Activated naive CD4-positive, alpha-beta T cell treated with anti-CD3 and anti-CD28 coated beads, Interleukin-2, amount 50 U/mL, for 24 hours (primary cell): ENCODE data around the gene VEPH1.

Experiments
- H3K27ac Mint-ChIP-seq: one replicate; pipeline ENCODE4 v1.8.0; 2021; ENCODE audit warnings: mild to moderate bottlenecking, mixed read lengths
- H3K27me3 Mint-ChIP-seq: one replicate; pipeline ENCODE4 v1.8.0; 2021; ENCODE audit warnings: mixed read lengths
- H3K36me3 Mint-ChIP-seq: one replicate; pipeline ENCODE4 v1.8.0; 2021; ENCODE audit warnings: mixed read lengths
- H3K4me1 Mint-ChIP-seq: one replicate; pipeline ENCODE4 v1.8.0; 2021; ENCODE audit warnings: mixed read lengths
- H3K4me3 Mint-ChIP-seq: one replicate; pipeline ENCODE4 v1.8.0; 2021; ENCODE audit warnings: mild to moderate bottlenecking, mixed read lengths
- H3K9me3 Mint-ChIP-seq: one replicate; pipeline ENCODE4 v1.8.0; 2021; ENCODE audit warnings: mixed read lengths

VEPH1 gene

GRCh38 chr3:157405457-157405856 is 97.8 kb downstream of the VEPH1 start:
- Mint-ChIP-seq H3K4me1 (no peaks in the 10 kb centered on the region), H3K4me3 (no peak overlapping the region), H3K27me3 (peaks cover 4% of the 10 kb centered on the region), H3K9me3 (no peaks in the 10 kb centered on the region), H3K36me3 (no peaks in the 10 kb centered on the region), H3K27ac (no peak overlapping the region)

GRCh38 chr3:157404381-157404780 is 98.8 kb downstream of the VEPH1 start:
- Mint-ChIP-seq H3K27ac (no peak overlapping the region), H3K4me1 (no peaks in the 10 kb centered on the region), H3K36me3 (no peaks in the 10 kb centered on the region), H3K4me3 (no peak overlapping the region), H3K9me3 (no peaks in the 10 kb centered on the region), H3K27me3 (peaks cover 4% of the 10 kb centered on the region)

GRCh38 chr3:157398598-157398997 is 104.6 kb downstream of the VEPH1 start:
- Mint-ChIP-seq H3K27ac (no peak overlapping the region), H3K27me3 (peaks cover 2% of the 10 kb centered on the region), H3K4me1 (no peaks in the 10 kb centered on the region), H3K4me3 (no peak overlapping the region), H3K36me3 (no peaks in the 10 kb centered on the region), H3K9me3 (no peaks in the 10 kb centered on the region)

- H3K4me1 Mint-ChIP-seq: no peaks in the 10 kb centered on the region
- no peak overlapping the region for H3K4me3 Mint-ChIP-seq
- H3K27ac Mint-ChIP-seq: no peak overlapping the region
- peaks cover 12% of the 10 kb centered on the region for H3K9me3 Mint-ChIP-seq
- peaks cover 3% of the 10 kb centered on the region for H3K36me3 Mint-ChIP-seq
- H3K27me3 Mint-ChIP-seq: no peaks in the 10 kb centered on the region
These were observed 108.8 kb downstream of the VEPH1 start for GRCh38 chr3:157394411-157394810.

- H3K27ac Mint-ChIP-seq: no peak overlapping the region
- H3K4me1 Mint-ChIP-seq: no peaks in the 10 kb centered on the region
- H3K36me3 Mint-ChIP-seq: peaks cover 3% of the 10 kb centered on the region
- H3K4me3 Mint-ChIP-seq: no peak overlapping the region
- H3K9me3 Mint-ChIP-seq: peaks cover 12% of the 10 kb centered on the region
- no peaks in the 10 kb centered on the region for H3K27me3 Mint-ChIP-seq
These were observed 110.1 kb downstream of the VEPH1 start for GRCh38 chr3:157393113-157393512.

- Mint-ChIP-seq H3K4me1 (no peaks in the 10 kb centered on the region), H3K27ac (no peak overlapping the region), H3K9me3 (peaks cover 12% of the 10 kb centered on the region), H3K4me3 (no peak overlapping the region), H3K27me3 (no peaks in the 10 kb centered on the region), H3K36me3 (peaks cover 3% of the 10 kb centered on the region)
These were observed 111.1 kb downstream of the VEPH1 start for GRCh38 chr3:157392104-157392503.

- Mint-ChIP-seq H3K36me3 (peaks cover 3% of the 10 kb centered on the region), H3K4me1 (no peaks in the 10 kb centered on the region), H3K4me3 (no peak overlapping the region), H3K9me3 (peaks cover 12% of the 10 kb centered on the region), H3K27ac (no peak overlapping the region), H3K27me3 (no peaks in the 10 kb centered on the region)
These were observed 112.3 kb downstream of the VEPH1 start for GRCh38 chr3:157390713-157391515.

GRCh38 chr3:157388976-157389375 is 114.2 kb downstream of the VEPH1 start:
- H3K27me3 Mint-ChIP-seq: no peaks in the 10 kb centered on the region
- H3K36me3 Mint-ChIP-seq: peaks cover 3% of the 10 kb centered on the region
- H3K4me3 Mint-ChIP-seq: no peak overlapping the region
- peaks cover 12% of the 10 kb centered on the region for H3K9me3 Mint-ChIP-seq
- no peaks in the 10 kb centered on the region for H3K4me1 Mint-ChIP-seq
- no peak overlapping the region for H3K27ac Mint-ChIP-seq

- Mint-ChIP-seq H3K27me3 (no peaks in the 10 kb centered on the region), H3K4me3 (no peak overlapping the region), H3K36me3 (peaks cover 3% of the 10 kb centered on the region), H3K4me1 (no peaks in the 10 kb centered on the region), H3K9me3 (peaks cover 12% of the 10 kb centered on the region), H3K27ac (no peak overlapping the region)
These were observed 115.3 kb downstream of the VEPH1 start for GRCh38 chr3:157387708-157388435.

- Mint-ChIP-seq H3K4me3 (no peak overlapping the region), H3K27me3 (no peaks in the 10 kb centered on the region), H3K36me3 (peaks cover 3% of the 10 kb centered on the region), H3K27ac (no peak overlapping the region), H3K4me1 (no peaks in the 10 kb centered on the region), H3K9me3 (no peaks in the 10 kb centered on the region)
These were observed 118.7 kb downstream of the VEPH1 start for GRCh38 chr3:157384491-157384890.

GRCh38 chr3:157384031-157384430 is 119.2 kb downstream of the VEPH1 start:
- Mint-ChIP-seq H3K4me3 (no peak overlapping the region), H3K4me1 (no peaks in the 10 kb centered on the region), H3K36me3 (peaks cover 3% of the 10 kb centered on the region), H3K27ac (no peak overlapping the region), H3K27me3 (no peaks in the 10 kb centered on the region), H3K9me3 (no peaks in the 10 kb centered on the region)

- Mint-ChIP-seq H3K27me3 (no peaks in the 10 kb centered on the region), H3K4me1 (no peaks in the 10 kb centered on the region), H3K4me3 (no peak overlapping the region), H3K36me3 (peaks cover 3% of the 10 kb centered on the region), H3K27ac (no peak overlapping the region), H3K9me3 (no peaks in the 10 kb centered on the region)
These were observed 121.6 kb downstream of the VEPH1 start for GRCh38 chr3:157381606-157382005.

- Mint-ChIP-seq H3K4me1 (no peaks in the 10 kb centered on the region), H3K27me3 (no peaks in the 10 kb centered on the region)
These were observed 123.6 kb downstream of the VEPH1 start for GRCh38 chr3:157379525-157380140.

GRCh38 chr3:157376603-157377300 is 126.5 kb downstream of the VEPH1 start:
- H3K4me3 Mint-ChIP-seq: no peak overlapping the region
- no peak overlapping the region for H3K27ac Mint-ChIP-seq
- peaks cover 3% of the 10 kb centered on the region for H3K36me3 Mint-ChIP-seq
- H3K4me1 Mint-ChIP-seq: no peaks in the 10 kb centered on the region
- no peaks in the 10 kb centered on the region for H3K27me3 Mint-ChIP-seq
- H3K9me3 Mint-ChIP-seq: no peaks in the 10 kb centered on the region

More at GRCh38 chr3:157379525-157380140, 123.6 kb downstream of the VEPH1 start:
- Mint-ChIP-seq H3K4me3 (no peak overlapping the region), H3K36me3 (peaks cover 3% of the 10 kb centered on the region), H3K27ac (no peak overlapping the region), H3K9me3 (no peaks in the 10 kb centered on the region)

- H3K36me3 Mint-ChIP-seq: no peaks in the 10 kb centered on the region
- H3K27ac Mint-ChIP-seq: no peak overlapping the region
- H3K4me1 Mint-ChIP-seq: no peaks in the 10 kb centered on the region
- no peaks in the 10 kb centered on the region for H3K27me3 Mint-ChIP-seq
- no peaks in the 10 kb centered on the region for H3K9me3 Mint-ChIP-seq
- no peak overlapping the region for H3K4me3 Mint-ChIP-seq
These were observed 127.8 kb downstream of the VEPH1 start for GRCh38 chr3:157375342-157375986.
